IMR-90 (cell line): ENCODE measurements around the gene PTPRN2. TPM values are rescaled to one million over a fixed set of nuclear protein-coding genes. Genes with fewer than 3 reads are reported as not detected.

Source experiments
- ATAC-seq: fragments of 200-7000 bp; cut with Tn5 transposase; 2 replicates; pipeline ENCODE4 v1.9.1; 2020; ENCODE audit warnings: low read depth, mild to moderate bottlenecking, moderate library complexity
- BruUV-seq: library from RNA; stranded (reverse); fragments of 400-500 nt; replicated peaks from 2 replicates; lab custom pipeline; 2021; lab: Mats Ljungman, UMichigan
- CTCF ChIA-PET: fragments of 300-600 bp; formaldehyde crosslinking; extraction: SDS; loops from one replicate; lab custom pipeline; 2021; ENCODE audit warnings: antibody characterized with exemption; lab: Yijun Ruan, JAX
- POLR2A ChIA-PET: fragments of 300-600 bp; sonication (Branson Sonifier 250); formaldehyde crosslinking; loops from one replicate; lab custom pipeline; 2022; ENCODE audit warnings: antibody characterized with exemption; ENCODE audit not compliant: unreplicated experiment; lab: Charles Lee
- DNase-seq: peaks from one replicate; pipeline ENCODE4 v3.0.0; 2013
- H2AFZ ChIP-seq: replicated peaks from 2 replicates; pipeline ENCODE3; 2013; ENCODE audit warnings: low read length, mild to moderate bottlenecking; ENCODE audit not compliant: poor library complexity
- H2AK5ac ChIP-seq: 2 replicates; pipeline ENCODE4 v1.6.1; 2013; ENCODE audit warnings: low read depth, low read length, inconsistent platforms
- H2AK9ac ChIP-seq: replicated peaks from 2 replicates; pipeline ENCODE3; 2013; ENCODE audit warnings: mild to moderate bottlenecking, low read depth, low read length, moderate library complexity; ENCODE audit not compliant: poor library complexity
- H2BK120ac ChIP-seq: 2 replicates; pipeline ENCODE4 v1.6.1; 2013; ENCODE audit warnings: low read depth, low read length, inconsistent platforms
- H2BK15ac ChIP-seq: 3 replicates; pipeline ENCODE4 v1.6.1; 2013; ENCODE audit warnings: low read depth, low read length, inconsistent platforms
- H2BK20ac ChIP-seq: 2 replicates; pipeline ENCODE4 v1.6.1; 2013; ENCODE audit warnings: low read depth, mild to moderate bottlenecking, inconsistent platforms, low read length, moderate library complexity
- H2BK5ac ChIP-seq: 2 replicates; pipeline ENCODE4 v1.6.1; 2013; ENCODE audit warnings: mild to moderate bottlenecking, low read depth, low read length, inconsistent platforms; ENCODE audit not compliant: poor library complexity, severe bottlenecking
- H3K14ac ChIP-seq: replicated peaks from 2 replicates; pipeline ENCODE4 v1.6.1; 2013; ENCODE audit warnings: low read depth, low read length, inconsistent platforms
- H3K18ac ChIP-seq: 2 replicates; pipeline ENCODE4 v1.6.1; 2013; ENCODE audit warnings: low read depth, low read length, control low read depth
- H3K23ac ChIP-seq: 2 replicates; pipeline ENCODE4 v1.6.1; 2013; ENCODE audit warnings: low read depth, low read length, inconsistent platforms
- H3K27ac ChIP-seq: 2 replicates; pipeline ENCODE4 v1.5.1; 2013; ENCODE audit warnings: mild to moderate bottlenecking, control low read depth, low read length; ENCODE audit not compliant: insufficient read depth
- H3K27me3 ChIP-seq: 2 replicates; pipeline ENCODE4 v1.6.1; 2013; ENCODE audit warnings: low read length; ENCODE audit not compliant: control insufficient read depth, insufficient read depth
- H3K36me3 ChIP-seq: 2 replicates; pipeline ENCODE4 v1.6.1; 2013; ENCODE audit warnings: low read length, mixed read lengths; ENCODE audit not compliant: control insufficient read depth, insufficient read depth
- H3K4ac ChIP-seq: 2 replicates; pipeline ENCODE4 v1.6.1; 2013; ENCODE audit warnings: low read depth, low read length, inconsistent platforms
- H3K4me1 ChIP-seq: 2 replicates; pipeline ENCODE4 v1.6.1; 2013; ENCODE audit warnings: low read length, mixed read lengths; ENCODE audit not compliant: control insufficient read depth, insufficient read depth
- H3K4me2 ChIP-seq: 2 replicates; pipeline ENCODE4 v1.6.1; 2013; ENCODE audit warnings: low read depth, mild to moderate bottlenecking, control low read depth, low read length, moderate library complexity
- H3K4me3 ChIP-seq: 2 replicates; pipeline ENCODE4 v1.5.1; 2013; ENCODE audit warnings: low read depth, mild to moderate bottlenecking, control low read depth, low read length, moderate library complexity; ENCODE audit not compliant: insufficient read depth
- H3K56ac ChIP-seq: 2 replicates; pipeline ENCODE4 v1.6.1; 2013; ENCODE audit warnings: low read length, inconsistent platforms; ENCODE audit not compliant: insufficient read depth; ENCODE audit errors: extremely low read depth
- H3K79me1 ChIP-seq, 2 experiments: 2 replicates each; pipeline ENCODE4 v1.6.1; 2013; ENCODE audit warnings: low read length in 2 of 2, inconsistent platforms in 1 of 2, low read depth in 1 of 2
- H3K9ac ChIP-seq: 2 replicates; pipeline ENCODE4 v1.6.1; 2013; ENCODE audit warnings: low read depth, low read length, control low read depth
- H3K9me1 ChIP-seq: 2 replicates; pipeline ENCODE4 v1.6.1; 2013; ENCODE audit warnings: low read length, inconsistent platforms; ENCODE audit not compliant: insufficient read depth
- H3K9me3 ChIP-seq: 2 replicates; pipeline ENCODE4 v1.6.1; 2013; ENCODE audit warnings: low read length; ENCODE audit not compliant: control insufficient read depth, insufficient read depth
- H4K20me1 ChIP-seq: 2 replicates; pipeline ENCODE4 v1.6.1; 2013; ENCODE audit warnings: low read length, inconsistent platforms; ENCODE audit not compliant: insufficient read depth
- H4K5ac ChIP-seq: 2 replicates; pipeline ENCODE4 v1.6.1; 2013; ENCODE audit warnings: mild to moderate bottlenecking, low read depth, low read length, control low read depth
- H4K8ac ChIP-seq, 2 experiments: 2 replicates each; pipeline ENCODE4 v1.6.1; 2013; ENCODE audit warnings: low read depth in 2 of 2, low read length in 2 of 2, control low read depth in 1 of 2, inconsistent platforms in 1 of 2
- H4K91ac ChIP-seq: 2 replicates; pipeline ENCODE4 v1.6.1; 2013; ENCODE audit warnings: low read depth, low read length, inconsistent platforms; ENCODE audit not compliant: insufficient read depth
- CEBPB ChIP-seq: IDR thresholded peaks from 2 replicates; pipeline ENCODE4 v1.6.1; 2012; ENCODE audit warnings: low read depth, low read length, improper control_type of control experiment
- CHD1 ChIP-seq: IDR thresholded peaks from 2 replicates; pipeline ENCODE4 v1.6.1; 2012; ENCODE audit warnings: low read depth, low read length, improper control_type of control experiment
- FOS ChIP-seq: fragments of 150-350 bp; IDR thresholded peaks from 2 replicates; pipeline ENCODE4 v1.6.1; 2016; ENCODE audit warnings: low read depth, low read length
- MAZ ChIP-seq: IDR thresholded peaks from 2 replicates; pipeline ENCODE4 v1.6.1; 2012; ENCODE audit warnings: low read depth, mild to moderate bottlenecking, low read length, improper control_type of control experiment, moderate library complexity, borderline replicate concordance
- MXI1 ChIP-seq: IDR thresholded peaks from 2 replicates; pipeline ENCODE4 v1.6.1; 2012; ENCODE audit warnings: low read depth, mild to moderate bottlenecking, low read length, moderate library complexity, borderline replicate concordance
- NFE2L2 ChIP-seq: fragments of 150-350 bp; IDR thresholded peaks from 2 replicates; pipeline ENCODE4 v1.6.1; 2016; ENCODE audit warnings: low read depth, mild to moderate bottlenecking, low read length
- POLR2A ChIP-seq: IDR thresholded peaks from 2 replicates; pipeline ENCODE4 v1.6.1; 2012; ENCODE audit warnings: mild to moderate bottlenecking, low read depth, low read length
- RFX5 ChIP-seq: IDR thresholded peaks from 2 replicates; pipeline ENCODE4 v1.8.0; 2012; ENCODE audit warnings: low read depth, mild to moderate bottlenecking, low read length, moderate library complexity
- WGBS, 2 experiments: methylation state at CpG; one replicate each; pipeline versions ENCODE4 v1.1.5 to v1.1.7; 2013; ENCODE audit warnings: missing lambda C conversion rate in 2 of 2; ENCODE audit not compliant: insufficient read length in 1 of 2; ENCODE audit errors: extremely low coverage in 2 of 2; 5-methylcytosine and 5-hydroxymethylcytosine counted together
- dilution Hi-C: fragments of 300-500 bp; cut with HindIII; formaldehyde crosslinking; loops from one replicate; pipeline ENCODE4 v1.14.3; 2018; ENCODE audit warnings: low sequenced_read_pairs; ENCODE audit not compliant: unreplicated experiment
- in situ Hi-C: fragments of 300-500 bp; cut with MboI; formaldehyde crosslinking; loops from 3 replicates; pipeline ENCODE4 v1.14.3; 2019; ENCODE audit warnings: low sequenced_read_pairs, inconsistent platforms, mixed read lengths
- intact Hi-C: fragments of 100-400 bp; cut with micrococcal nuclease; formaldehyde crosslinking; loops from 2 replicates; pipeline ENCODE4 v1.10.0; 2022
- polyA plus RNA-seq, 3 experiments: library from polyadenylated mRNA; depleted of rRNA; stranded (reverse); fragments of >200 nt; gene quantifications; 2 replicates each; pipeline ENCODE4 v1.2.3, GENCODE V29; 2012; ENCODE audit warnings: low replicate concordance in 1 of 3
- total RNA-seq: library from RNA; depleted of rRNA; stranded (reverse); fragments of >200 nt; gene quantifications from 2 replicates; pipeline ENCODE4 v1.2.3, GENCODE V29; 2012
- TF ChIP-seq, protein P1 (sequence below): conservative IDR thresholded peaks from 2 replicates; pipeline ENCODE4 v1.5.1; 2012; ENCODE audit warnings: mild to moderate bottlenecking, low read depth, low read length, improper control_type of control experiment

Gene PTPRN2
- total and polyA plus RNA-seq, 2 of the 4 experiments (the other 2 are of a cell fraction): 0.03 TPM; not detected in 1

DNA sequence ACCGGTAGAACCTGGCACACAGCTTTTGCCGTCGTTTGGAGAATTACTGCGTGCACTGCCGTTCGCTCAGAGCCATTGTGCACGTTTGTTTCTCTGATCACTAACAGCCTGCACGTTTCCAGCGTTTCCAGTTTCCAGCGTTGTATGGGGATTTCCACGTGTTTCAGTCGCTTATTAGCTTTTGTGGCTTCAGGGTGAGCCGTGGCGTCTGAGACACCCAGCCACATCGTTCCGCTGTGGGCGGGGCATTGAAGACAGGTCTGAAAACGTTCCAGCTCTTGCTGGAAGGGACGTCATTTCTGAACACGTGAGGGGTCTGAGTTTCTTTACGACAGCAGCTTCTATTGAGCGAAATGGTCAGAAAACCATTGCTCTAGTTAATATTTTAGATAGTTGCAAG lies 1086.0 kb downstream of the PTPRN2 start:
- Histone ChIP-seq H3K9me3 (peaks cover 36% of the 10 kb centered on the region), H3K27me3 (no peaks in the 10 kb centered on the region), H2AFZ (no peak overlapping the region), H3K9me1 (no peaks in the 10 kb centered on the region), H2AK9ac (no peak overlapping the region), H2AK5ac (no peak overlapping the region), H2BK5ac (no peak overlapping the region), H3K18ac (no peak overlapping the region), H2BK20ac (no peak overlapping the region), H3K4me2 (no peak overlapping the region), H3K4ac (no peak overlapping the region), H4K91ac (no peak overlapping the region), H3K79me1 (no peaks in the 10 kb centered on the region), H3K9ac (no peak overlapping the region), H3K56ac (no peak overlapping the region), H4K20me1 (no peaks in the 10 kb centered on the region), H3K4me3 (no peak overlapping the region), H3K4me1 (no peaks in the 10 kb centered on the region), H2BK120ac (no peak overlapping the region), H3K36me3 (no peaks in the 10 kb centered on the region), H4K8ac (no peak overlapping the region), H3K23ac (no peak overlapping the region), H3K14ac (no peak overlapping the region), H3K27ac (no peak overlapping the region), H4K5ac (no peak overlapping the region), H2BK15ac (no peak overlapping the region)
- intact Hi-C loops: no loop called here
- no TSS peak for BruUV-seq
- CTCF ChIA-PET: no interaction called here
- dilution Hi-C loops: no loop called here
- POLR2A ChIA-PET: no interaction called here
- no peak for ATAC-seq
- TF ChIP-seq MAZ (no peak), POLR2A (no peak), MXI1 (no peak), NFE2L2 (no peak), CHD1 (no peak), CEBPB (no peak), FOS (no peak), RFX5 (no peak)
- TF ChIP-seq, protein P1, sequence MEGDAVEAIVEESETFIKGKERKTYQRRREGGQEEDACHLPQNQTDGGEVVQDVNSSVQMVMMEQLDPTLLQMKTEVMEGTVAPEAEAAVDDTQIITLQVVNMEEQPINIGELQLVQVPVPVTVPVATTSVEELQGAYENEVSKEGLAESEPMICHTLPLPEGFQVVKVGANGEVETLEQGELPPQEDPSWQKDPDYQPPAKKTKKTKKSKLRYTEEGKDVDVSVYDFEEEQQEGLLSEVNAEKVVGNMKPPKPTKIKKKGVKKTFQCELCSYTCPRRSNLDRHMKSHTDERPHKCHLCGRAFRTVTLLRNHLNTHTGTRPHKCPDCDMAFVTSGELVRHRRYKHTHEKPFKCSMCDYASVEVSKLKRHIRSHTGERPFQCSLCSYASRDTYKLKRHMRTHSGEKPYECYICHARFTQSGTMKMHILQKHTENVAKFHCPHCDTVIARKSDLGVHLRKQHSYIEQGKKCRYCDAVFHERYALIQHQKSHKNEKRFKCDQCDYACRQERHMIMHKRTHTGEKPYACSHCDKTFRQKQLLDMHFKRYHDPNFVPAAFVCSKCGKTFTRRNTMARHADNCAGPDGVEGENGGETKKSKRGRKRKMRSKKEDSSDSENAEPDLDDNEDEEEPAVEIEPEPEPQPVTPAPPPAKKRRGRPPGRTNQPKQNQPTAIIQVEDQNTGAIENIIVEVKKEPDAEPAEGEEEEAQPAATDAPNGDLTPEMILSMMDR: no peak
- in situ Hi-C loops: no loop called here
- WGBS, 2 experiments: 80% methylated on average over 15 of the region's 22 CpGs; no CpG with 5 or more reads in 1 of the 2 experiments
- DNase-seq: no peak
